ENCODE data around the gene IL1RAPL2.

IL1RAPL2 gene

GRCh38 chrX:105323928-105324327 is 757.9 kb downstream of the IL1RAPL2 start:
- TF ChIP-seq ARNTL (CRISPR knock-in tag; IDR thresholded peaks at IDR 0.05; ENCODE audit: borderline replicate concordance, low read depth), result no peak
- no peak for TF ChIP-seq GLIS3 (CRISPR knock-in tag; IDR thresholded peaks at IDR 0.05)
- no peak for TF ChIP-seq OSR1 (CRISPR knock-in tag; IDR thresholded peaks at IDR 0.05)
- TF ChIP-seq BACH2 (CRISPR knock-in tag; IDR thresholded peaks at IDR 0.05; ENCODE audit: borderline replicate concordance), result no peak
- no peak for TF ChIP-seq TOX (CRISPR knock-in tag; IDR thresholded peaks at IDR 0.05; ENCODE audit: borderline replicate concordance)
- TF ChIP-seq TCF4 (CRISPR knock-in tag; IDR thresholded peaks at IDR 0.05; ENCODE audit: borderline replicate concordance), result no peak
- TF ChIP-seq ZNF565 (CRISPR knock-in tag; conservative IDR thresholded peaks at IDR 0.05; ENCODE audit: low read depth), result no peak
- no peak for TF ChIP-seq ZNF70 (CRISPR knock-in tag; IDR thresholded peaks at IDR 0.05)
- no peak for TF ChIP-seq CREB5 (CRISPR knock-in tag; IDR thresholded peaks at IDR 0.05; ENCODE audit: low read depth)
- TF ChIP-seq ZC3H10 (CRISPR knock-in tag; IDR thresholded peaks at IDR 0.05), result no peak
- TF ChIP-seq ZFP3 (CRISPR knock-in tag; IDR thresholded peaks at IDR 0.05), result no peak
- no peak for TF ChIP-seq POU6F1 (CRISPR knock-in tag; IDR thresholded peaks at IDR 0.05; ENCODE audit: borderline replicate concordance, low read depth)
- no peak for TF ChIP-seq CSDC2 (CRISPR knock-in tag; IDR thresholded peaks at IDR 0.05)
- 0 out of 3 replicates have a peak, but pooled peaks have one; percentile 18 for ATAC-seq

GRCh38 chrX:105328773-105329172 is 762.8 kb downstream of the IL1RAPL2 start:
- ATAC-seq, result no peak
- no peak for TF ChIP-seq SNAI2 (CRISPR knock-in tag; IDR thresholded peaks at IDR 0.05)
- no peak for TF ChIP-seq RARB (CRISPR knock-in tag; IDR thresholded peaks at IDR 0.05)
- TF ChIP-seq CREB5 (CRISPR knock-in tag; IDR thresholded peaks at IDR 0.05; ENCODE audit: low read depth), result no peak
- no peak for TF ChIP-seq ZFP30 (CRISPR knock-in tag; IDR thresholded peaks at IDR 0.05)
- no peak for TF ChIP-seq ZNF565 (CRISPR knock-in tag; conservative IDR thresholded peaks at IDR 0.05; ENCODE audit: low read depth)
- TF ChIP-seq BACH2 (CRISPR knock-in tag; IDR thresholded peaks at IDR 0.05; ENCODE audit: borderline replicate concordance), result no peak
- no peak for TF ChIP-seq CSDC2 (CRISPR knock-in tag; IDR thresholded peaks at IDR 0.05)
- TF ChIP-seq GLIS3 (CRISPR knock-in tag; IDR thresholded peaks at IDR 0.05), result no peak
- TF ChIP-seq ZFP3 (CRISPR knock-in tag; IDR thresholded peaks at IDR 0.05), result no peak
- no peak for TF ChIP-seq ARNTL (CRISPR knock-in tag; IDR thresholded peaks at IDR 0.05; ENCODE audit: borderline replicate concordance, low read depth)
- no peak for TF ChIP-seq PATZ1 (CRISPR knock-in tag; IDR thresholded peaks at IDR 0.05; ENCODE audit: borderline replicate concordance)
- no peak for TF ChIP-seq ZNF8 (CRISPR knock-in tag; IDR thresholded peaks at IDR 0.05)
- no peak for TF ChIP-seq POU6F1 (CRISPR knock-in tag; IDR thresholded peaks at IDR 0.05; ENCODE audit: borderline replicate concordance, low read depth)
- no peak for TF ChIP-seq ZC3H10 (CRISPR knock-in tag; IDR thresholded peaks at IDR 0.05)
- no peak for TF ChIP-seq ZNF70 (CRISPR knock-in tag; IDR thresholded peaks at IDR 0.05)
- no peak for TF ChIP-seq ISL1 (CRISPR knock-in tag; IDR thresholded peaks at IDR 0.05)
- no peak for TF ChIP-seq ESRRG (CRISPR knock-in tag; IDR thresholded peaks at IDR 0.05)
- TF ChIP-seq TOX (CRISPR knock-in tag; IDR thresholded peaks at IDR 0.05; ENCODE audit: borderline replicate concordance), result no peak
- TF ChIP-seq CSRNP3 (CRISPR knock-in tag; IDR thresholded peaks at IDR 0.05), result no peak
- TF ChIP-seq TSHZ2 (CRISPR knock-in tag; IDR thresholded peaks at IDR 0.05), result no peak
